CD4-positive, alpha-beta memory T cell (primary cell): Measurements from ENCODE around the gene DNAH3. TPM values are rescaled to one million over a fixed set of nuclear protein-coding genes. Genes with fewer than 3 reads are reported as not detected.

Experiments
- CTCF ChIA-PET: fragments of 350-600 bp; sonication (Branson Sonifier 250); formaldehyde crosslinking; loops from one replicate; lab custom pipeline; 2021; ENCODE audit warnings: inconsistent platforms; ENCODE audit not compliant: partially characterized antibody; lab: Charles Lee
- POLR2A ChIA-PET: fragments of 350-600 bp; sonication (Branson Sonifier 250); formaldehyde crosslinking; loops from one replicate; lab custom pipeline; 2021; ENCODE audit not compliant: partially characterized antibody; lab: Charles Lee
- DNase-seq, 5 donors: peaks; one replicate each; pipeline versions ENCODE4 v3.0.0 to v3.0.0-alpha.2; 2020 to 2022; ENCODE audit warnings: mixed read lengths in 1 of 5
- H3K27ac ChIP-seq: one replicate; pipeline ENCODE4 v1.7.0; 2013; ENCODE audit warnings: low read depth, low read length
- H3K27me3 ChIP-seq: 2 replicates; pipeline ENCODE4 v1.7.0; 2013; ENCODE audit warnings: mild to moderate bottlenecking, low read length, moderate library complexity; ENCODE audit not compliant: insufficient read depth
- H3K36me3 ChIP-seq: 2 replicates; pipeline ENCODE4 v1.7.0; 2013; ENCODE audit warnings: mild to moderate bottlenecking, low read length, moderate library complexity; ENCODE audit not compliant: insufficient read depth
- H3K4me1 ChIP-seq: 2 replicates; pipeline ENCODE4 v1.7.0; 2013; ENCODE audit warnings: mild to moderate bottlenecking, low read length, moderate library complexity; ENCODE audit not compliant: insufficient read depth
- H3K4me3 ChIP-seq, 2 donors: one replicate each; pipeline ENCODE4 v1.7.0; 2013; ENCODE audit warnings: low read length in 2 of 2, mild to moderate bottlenecking in 1 of 2
- H3K9me3 ChIP-seq, 2 donors: one replicate each; pipeline ENCODE4 v1.7.0; 2013; ENCODE audit warnings: low read length in 2 of 2, control low read depth in 1 of 2; ENCODE audit not compliant: control insufficient read depth in 1 of 2
- H3K27ac Mint-ChIP-seq, 7 donors: one replicate each; pipeline ENCODE4 v1.8.0; 2020 to 2021; ENCODE audit warnings: mixed read lengths in 7 of 7, mild to moderate bottlenecking in 6 of 7, inconsistent platforms in 3 of 7, moderate library complexity in 3 of 7
- H3K27me3 Mint-ChIP-seq, 2 donors: one replicate each; pipeline ENCODE4 v1.8.0; 2020 to 2021; ENCODE audit warnings: mixed read lengths in 2 of 2
- H3K36me3 Mint-ChIP-seq, 2 donors: one replicate each; pipeline ENCODE4 v1.8.0; 2020 to 2021; ENCODE audit warnings: mixed read lengths in 2 of 2, inconsistent platforms in 1 of 2, mild to moderate bottlenecking in 1 of 2
- H3K4me1 Mint-ChIP-seq, 4 donors: one replicate each; pipeline ENCODE4 v1.8.0; 2020 to 2021; ENCODE audit warnings: mixed read lengths in 4 of 4, mild to moderate bottlenecking in 1 of 4
- H3K4me3 Mint-ChIP-seq, 8 donors: one replicate each; pipeline ENCODE4 v1.8.0; 2020 to 2021; ENCODE audit warnings: mixed read lengths in 8 of 8, mild to moderate bottlenecking in 7 of 8, moderate library complexity in 6 of 8, inconsistent platforms in 3 of 8
- H3K9me3 Mint-ChIP-seq, 8 donors: one replicate each; pipeline ENCODE4 v1.8.0; 2020 to 2021; ENCODE audit warnings: mixed read lengths in 8 of 8, mild to moderate bottlenecking in 5 of 8, inconsistent platforms in 3 of 8, moderate library complexity in 1 of 8
- intact Hi-C: fragments of 100-400 bp; cut with micrococcal nuclease; formaldehyde crosslinking; loops from one replicate; pipeline ENCODE4 v1.15.1; 2023
- polyA plus RNA-seq, 2 donors: library from polyadenylated mRNA; unstranded; fragments of 300-500 nt; fragmentation: Illumina TruSeq; gene quantifications; one replicate each; pipeline ENCODE4 v1.2.3, GENCODE V29; 2021
- total RNA-seq, 2 experiments: library from RNA; stranded (reverse); gene quantifications; one replicate each; pipeline ENCODE4 v1.2.3, GENCODE V29; 2021

Gene DNAH3
- total and polyA plus RNA-seq, 4 experiments from 2014 or later, result not detected

DNA sequence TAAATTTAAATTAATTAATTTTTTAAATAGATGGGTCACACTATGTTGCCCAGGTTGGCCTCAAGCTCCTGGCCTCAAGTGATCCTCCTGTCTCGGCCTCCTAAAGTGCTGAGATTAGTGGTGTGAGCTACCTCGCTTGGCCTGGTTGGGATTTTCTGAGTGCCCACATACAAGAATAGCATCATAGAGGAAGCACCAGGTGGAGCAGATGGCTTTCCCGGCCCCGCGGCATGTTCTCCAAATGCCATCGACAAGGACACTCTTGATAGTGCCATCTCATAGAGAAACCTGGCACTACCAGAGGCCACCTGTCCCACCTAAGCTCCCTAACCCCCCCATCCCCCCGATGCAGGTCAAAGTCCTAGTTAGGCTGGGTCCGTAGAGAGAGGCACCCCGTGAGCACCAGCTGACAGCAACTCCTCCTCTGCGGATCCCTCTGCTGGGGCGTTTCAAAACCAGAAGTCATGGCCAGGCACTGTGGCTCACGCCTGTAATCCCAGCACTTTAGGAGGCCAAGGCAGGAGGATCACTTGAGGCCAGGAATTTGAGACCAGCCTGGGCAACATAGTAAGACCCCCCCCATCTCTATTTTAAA is 65.9 kb downstream of the DNAH3 start:
- H3K27ac ChIP-seq, result no peak overlapping the region
- Mint-ChIP-seq H3K4me3 (no peak overlapping the region), H3K27me3 (peaks cover 10 to 12% of the 10 kb centered on the region in 2 donors), H3K9me3 (peaks cover 0 to 4% (median 1%) of the 10 kb centered on the region in 8 donors), H3K36me3 (no peaks in the 10 kb centered on the region), H3K27ac (no peak overlapping the region), H3K4me1 (no peaks in the 10 kb centered on the region)
- no peak for DNase-seq
- H3K4me3 ChIP-seq, result no peak overlapping the region
- CTCF ChIA-PET, result interaction anchor here (1.5 to 6.5 kb wide), 2 partner anchors 15 to 235 kb away, joined by 3 to 60 read pairs; no protein-coding TSS in a partner anchor
- POLR2A ChIA-PET, result no interaction called here
- intact Hi-C loops, result loop anchor here (10.0 kb wide), 1 partner anchor 290 kb away; no protein-coding TSS in a partner anchor
- peaks cover 0 to 2% of the 10 kb centered on the region in 2 donors for H3K9me3 ChIP-seq
- no peaks in the 10 kb centered on the region for H3K36me3 ChIP-seq
- H3K27me3 ChIP-seq, result peaks cover 6% of the 10 kb centered on the region
- no peaks in the 10 kb centered on the region for H3K4me1 ChIP-seq

- no peaks in the 10 kb centered on the region for H3K4me1 ChIP-seq
- Mint-ChIP-seq H3K4me3 (no peak overlapping the region), H3K27me3 (peaks cover 8 to 10% of the 10 kb centered on the region in 2 donors), H3K27ac (no peak overlapping the region), H3K36me3 (no peaks in the 10 kb centered on the region), H3K9me3 (no peaks in the 10 kb centered on the region), H3K4me1 (no peaks in the 10 kb centered on the region)
- ChIA-PET CTCF (interaction anchor here (1.5 to 6.5 kb wide), 2 partner anchors 16 to 235 kb away, joined by 3 to 60 read pairs; no protein-coding TSS in a partner anchor), POLR2A (no interaction called here)
- H3K9me3 ChIP-seq, result no peaks in the 10 kb centered on the region
- H3K27me3 ChIP-seq, result peaks cover 6% of the 10 kb centered on the region
- no peak overlapping the region for H3K27ac ChIP-seq
- no peak overlapping the region for H3K4me3 ChIP-seq
- DNase-seq, result peak in 4 of 5 donors; percentile 7 to 30 (median 24)
- H3K36me3 ChIP-seq, result no peaks in the 10 kb centered on the region
- intact Hi-C loops, result loop anchor here (1.0 to 10.0 kb wide), 2 partner anchors 233 to 289 kb away; no protein-coding TSS in a partner anchor
These were observed 66.8 kb downstream of the DNAH3 start for GRCh38 chr16:21083729-21084268.

- ChIA-PET CTCF (interaction anchor here (1.1 to 6.5 kb wide), 3 partner anchors 8 to 232 kb away, joined by 3 to 60 read pairs (median 5); no protein-coding TSS in a partner anchor), POLR2A (no interaction called here)
- Histone ChIP-seq H3K4me3 (no peak overlapping the region), H3K4me1 (no peaks in the 10 kb centered on the region), H3K27me3 (no peaks in the 10 kb centered on the region), H3K9me3 (no peaks in the 10 kb centered on the region), H3K36me3 (no peaks in the 10 kb centered on the region), H3K27ac (no peak overlapping the region)
- Mint-ChIP-seq H3K36me3 (no peaks in the 10 kb centered on the region), H3K4me1 (no peaks in the 10 kb centered on the region), H3K4me3 (no peak overlapping the region), H3K9me3 (no peaks in the 10 kb centered on the region), H3K27ac (no peak overlapping the region), H3K27me3 (peaks cover 0 to under 1% of the 10 kb centered on the region in 2 donors)
- intact Hi-C loops, result loop anchor here (10.0 kb wide), 1 partner anchor 287 kb away; no protein-coding TSS in a partner anchor
- DNase-seq, result no peak
These were observed 69.3 kb downstream of the DNAH3 start for GRCh38 chr16:21081329-21081728.

DNA sequence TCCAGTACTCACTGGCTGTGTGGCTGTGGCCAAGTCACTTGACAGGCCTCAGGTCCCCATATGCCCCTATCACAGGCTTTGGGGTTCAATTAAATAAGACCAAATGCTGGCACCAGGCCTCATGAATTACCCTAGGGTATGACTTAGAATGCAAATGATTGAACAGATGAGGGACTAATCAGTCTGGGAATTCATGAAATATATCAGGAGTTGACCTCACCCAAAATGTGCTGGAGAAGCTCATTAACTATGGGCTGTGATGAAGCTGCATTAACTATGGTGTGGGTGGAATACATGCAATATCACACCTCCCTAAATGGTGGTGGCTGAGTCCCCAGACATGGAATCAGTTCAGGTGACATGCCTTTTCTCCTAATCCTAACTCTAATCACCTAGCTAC is 72.1 kb downstream of the DNAH3 start:
- Histone ChIP-seq H3K4me1 (no peaks in the 10 kb centered on the region), H3K36me3 (no peaks in the 10 kb centered on the region), H3K4me3 (no peak overlapping the region), H3K27ac (no peak overlapping the region), H3K27me3 (no peaks in the 10 kb centered on the region), H3K9me3 (no peaks in the 10 kb centered on the region)
- no peak for DNase-seq
- intact Hi-C loops, result no loop called here
- no peaks in the 10 kb centered on the region for H3K4me1 Mint-ChIP-seq
- H3K27me3 Mint-ChIP-seq, result peaks cover 0 to 7% of the 10 kb centered on the region in 2 donors
- POLR2A ChIA-PET, result no interaction called here
- no peaks in the 10 kb centered on the region for H3K36me3 Mint-ChIP-seq
- H3K27ac Mint-ChIP-seq, result no peak overlapping the region
- H3K4me3 Mint-ChIP-seq, result no peak overlapping the region
- CTCF ChIA-PET, result no interaction called here
- H3K9me3 Mint-ChIP-seq, result no peaks in the 10 kb centered on the region

GRCh38 chr16:21076186-21076883 is 74.3 kb downstream of the DNAH3 start:
- H3K4me3 ChIP-seq, result no peak overlapping the region
- Mint-ChIP-seq H3K27me3 (peaks cover 0 to 7% of the 10 kb centered on the region in 2 donors), H3K27ac (no peak overlapping the region), H3K4me3 (no peak overlapping the region), H3K36me3 (no peaks in the 10 kb centered on the region), H3K4me1 (no peaks in the 10 kb centered on the region), H3K9me3 (no peaks in the 10 kb centered on the region)
- CTCF ChIA-PET, result interaction anchor here (1.0 kb wide), 1 partner anchor 226 kb away, joined by 5 read pairs; no protein-coding TSS in a partner anchor
- H3K36me3 ChIP-seq, result no peaks in the 10 kb centered on the region
- no peak for DNase-seq
- intact Hi-C loops, result no loop called here
- no peak overlapping the region for H3K27ac ChIP-seq
- no peaks in the 10 kb centered on the region for H3K4me1 ChIP-seq
- no peaks in the 10 kb centered on the region for H3K9me3 ChIP-seq
- POLR2A ChIA-PET, result no interaction called here
- no peaks in the 10 kb centered on the region for H3K27me3 ChIP-seq

DNA sequence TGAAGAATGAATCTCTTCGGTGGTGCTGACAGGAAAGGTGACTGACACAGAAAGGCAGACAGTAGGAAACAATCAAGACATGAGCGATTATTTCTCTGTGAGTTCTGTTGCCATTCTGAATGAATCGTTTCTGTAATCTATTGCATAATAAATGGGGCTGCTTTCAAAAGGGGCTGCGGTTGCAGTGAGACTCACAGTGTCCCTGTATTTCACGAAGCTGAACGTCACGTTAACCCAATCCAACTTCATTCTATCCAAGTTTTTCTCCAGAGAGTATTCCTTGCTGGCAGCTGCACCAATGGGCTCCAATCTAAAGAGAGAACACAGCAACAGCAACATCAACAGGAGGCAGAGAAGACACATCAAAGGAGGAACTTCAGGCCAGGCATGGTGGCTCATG is 75.4 kb downstream of the DNAH3 start:
- Mint-ChIP-seq H3K36me3 (no peaks in the 10 kb centered on the region), H3K4me1 (no peaks in the 10 kb centered on the region), H3K27me3 (peaks cover 0 to 7% of the 10 kb centered on the region in 2 donors), H3K4me3 (no peak overlapping the region), H3K9me3 (no peaks in the 10 kb centered on the region), H3K27ac (peak overlapping the region in 1 of 7 donors; percentile 9)
- Histone ChIP-seq H3K36me3 (no peaks in the 10 kb centered on the region), H3K4me3 (no peak overlapping the region), H3K27ac (no peak overlapping the region), H3K9me3 (no peaks in the 10 kb centered on the region), H3K4me1 (no peaks in the 10 kb centered on the region), H3K27me3 (no peaks in the 10 kb centered on the region)
- POLR2A ChIA-PET, result no interaction called here
- CTCF ChIA-PET, result interaction anchor here (1.0 kb wide), 1 partner anchor 225 kb away, joined by 5 read pairs; no protein-coding TSS in a partner anchor
- no peak for DNase-seq
- intact Hi-C loops, result no loop called here

DNA sequence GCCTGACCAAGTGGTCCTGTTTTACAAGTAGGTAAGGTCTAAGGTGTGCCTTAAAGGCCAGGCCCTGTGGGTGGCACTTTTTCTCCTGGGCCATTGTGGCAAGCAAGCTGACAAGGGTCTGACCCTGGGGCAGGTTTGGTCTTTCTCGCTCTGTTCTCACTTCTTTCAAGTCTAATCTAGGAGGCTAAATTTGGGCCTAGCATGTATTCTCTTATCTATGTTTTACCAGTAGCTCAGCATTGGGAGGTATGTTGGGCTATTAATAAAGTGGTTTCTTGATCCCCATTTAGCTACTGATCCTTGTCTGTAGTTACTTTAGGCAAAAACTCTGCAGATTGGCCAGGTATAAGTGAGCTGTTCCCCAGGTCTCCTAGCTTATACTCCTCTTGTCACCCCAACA is 77.7 kb downstream of the DNAH3 start:
- H3K27me3 ChIP-seq, result no peaks in the 10 kb centered on the region
- CTCF ChIA-PET, result interaction anchor here (1.0 kb wide), 2 partner anchors 8 to 9 kb away, joined by 3 read pairs; no protein-coding TSS in a partner anchor
- Mint-ChIP-seq H3K27ac (no peak overlapping the region), H3K4me3 (no peak overlapping the region), H3K36me3 (no peaks in the 10 kb centered on the region), H3K27me3 (peaks cover under 1 to 10% of the 10 kb centered on the region in 2 donors), H3K9me3 (no peaks in the 10 kb centered on the region), H3K4me1 (no peaks in the 10 kb centered on the region)
- H3K36me3 ChIP-seq, result no peaks in the 10 kb centered on the region
- intact Hi-C loops, result no loop called here
- POLR2A ChIA-PET, result no interaction called here
- H3K4me1 ChIP-seq, result no peaks in the 10 kb centered on the region
- H3K9me3 ChIP-seq, result no peaks in the 10 kb centered on the region
- no peak for DNase-seq
- H3K27ac ChIP-seq, result no peak overlapping the region
- no peak overlapping the region for H3K4me3 ChIP-seq
